Measurements from ENCODE around the gene LRRC61. TPM values are rescaled to one million over a fixed set of nuclear protein-coding genes. Genes with fewer than 3 reads are reported as not detected.
"Not testable (repeated sequence)": the region's sequence is repeated elsewhere in the genome, so short reads cannot be mapped to it uniquely, and the experiment has no call there.

The LRRC61 gene
- polyA plus RNA-seq (ENCODE audit: insufficient read length), result 6.8 TPM

GRCh38 chr7:150322833-150323681 lies at the start of gene LRRC61, which contains the start of gene ACTR3C:
TSS of gene LRRC61 (plus strand) at chr7:150323355. CDS start at chr7:150336862, 13,507 bp downstream.
TSS of gene ACTR3C (minus strand) at chr7:150323545. CDS start at chr7:150295296, 28,249 bp downstream.
- DNase-seq (ENCODE audit: low read depth), result no peak

- DNase-seq (ENCODE audit: low read depth), result not testable (repeated sequence)
Measured at GRCh38 chr7:150276132-150276695, 46.9 kb upstream of the LRRC61 start.

- not testable (repeated sequence) for DNase-seq (ENCODE audit: low read depth)
Measured at GRCh38 chr7:150278383-150278782, 44.8 kb upstream of the LRRC61 start.

GRCh38 chr7:150281681-150282403 lies 41.3 kb upstream of the LRRC61 start:
- DNase-seq (ENCODE audit: low read depth), result not testable (repeated sequence)

- not testable (repeated sequence) for DNase-seq (ENCODE audit: low read depth)
Measured at GRCh38 chr7:150283111-150283510, 40.0 kb upstream of the LRRC61 start.

GRCh38 chr7:150283608-150284007 lies 39.5 kb upstream of the LRRC61 start:
- not testable (repeated sequence) for DNase-seq (ENCODE audit: low read depth)

- not testable (repeated sequence) for DNase-seq (ENCODE audit: low read depth)
Measured at GRCh38 chr7:150285849-150286754, 37.1 kb upstream of the LRRC61 start.

- DNase-seq (ENCODE audit: low read depth), result not testable (repeated sequence)
Measured at GRCh38 chr7:150287815-150288214, 35.3 kb upstream of the LRRC61 start.

GRCh38 chr7:150288816-150289215 lies 34.3 kb upstream of the LRRC61 start:
- DNase-seq (ENCODE audit: low read depth), result not testable (repeated sequence)

GRCh38 chr7:150290317-150290716 lies 32.8 kb upstream of the LRRC61 start:
- not testable (repeated sequence) for DNase-seq (ENCODE audit: low read depth)

- DNase-seq (ENCODE audit: low read depth), result not testable (repeated sequence)
Measured at GRCh38 chr7:150295027-150295426, 28.1 kb upstream of the LRRC61 start.

GRCh38 chr7:150295614-150296013 lies 27.5 kb upstream of the LRRC61 start:
- DNase-seq (ENCODE audit: low read depth), result not testable (repeated sequence)

GRCh38 chr7:150296802-150297201 lies 26.4 kb upstream of the LRRC61 start:
- not testable (repeated sequence) for DNase-seq (ENCODE audit: low read depth)

GRCh38 chr7:150297978-150298377 lies 25.2 kb upstream of the LRRC61 start:
- not testable (repeated sequence) for DNase-seq (ENCODE audit: low read depth)

- DNase-seq (ENCODE audit: low read depth), result not testable (repeated sequence)
Measured at GRCh38 chr7:150302908-150303310, 20.2 kb upstream of the LRRC61 start.

GRCh38 chr7:150304499-150305258 lies 18.5 kb upstream of the LRRC61 start:
- not testable (repeated sequence) for DNase-seq (ENCODE audit: low read depth)

GRCh38 chr7:150305259-150305902 lies 17.8 kb upstream of the LRRC61 start:
- not testable (repeated sequence) for DNase-seq (ENCODE audit: low read depth)

GRCh38 chr7:150305903-150306284 lies 17.3 kb upstream of the LRRC61 start:
- DNase-seq (ENCODE audit: low read depth), result not testable (repeated sequence)

GRCh38 chr7:150306377-150306776 lies 16.8 kb upstream of the LRRC61 start:
- DNase-seq (ENCODE audit: low read depth), result not testable (repeated sequence)

GRCh38 chr7:150307129-150307528 lies 16.0 kb upstream of the LRRC61 start:
- DNase-seq (ENCODE audit: low read depth), result no peak

Data from forelimb muscle (tissue), 1 donor.